Neural progenitor cell (in vitro differentiated cells): ENCODE measurements around the gene IFNA7. TPM values are rescaled to one million over a fixed set of nuclear protein-coding genes. Genes with fewer than 3 reads are reported as not detected.
"Not testable (repeated sequence)": the region's sequence is repeated elsewhere in the genome, so short reads cannot be mapped to it uniquely, and the experiment has no call there.

Experiments used
- DNase-seq: peaks from one replicate; pipeline ENCODE4 v3.0.0-alpha.2; 2016; ENCODE audit warnings: low spot score
- H2AFZ ChIP-seq: fragments of 200-600 bp; sonication (generic); replicated peaks from 2 replicates; pipeline ENCODE4 v1.6.1; 2016; ENCODE audit warnings: antibody characterized with exemption
- H3F3A ChIP-seq: fragments of 200-600 bp; sonication (generic); 2 replicates; pipeline ENCODE4 v1.6.1; 2016; ENCODE audit warnings: antibody characterized with exemption, low read depth
- H3K27ac ChIP-seq: fragments of 200-600 bp; sonication (generic); 2 replicates; pipeline ENCODE4 v1.5.1; 2016; ENCODE audit warnings: mild to moderate bottlenecking
- H3K27me3 ChIP-seq: fragments of 200-600 bp; sonication (generic); 2 replicates; pipeline ENCODE4 v1.6.1; 2016; ENCODE audit warnings: mild to moderate bottlenecking, moderate library complexity
- H3K36me3 ChIP-seq: fragments of 200-600 bp; sonication (generic); 2 replicates; pipeline ENCODE4 v1.5.1; 2016
- H3K4me1 ChIP-seq: fragments of 200-600 bp; sonication (generic); 2 replicates; pipeline ENCODE4 v1.6.1; 2016; ENCODE audit warnings: mixed run types
- H3K4me2 ChIP-seq: fragments of 200-600 bp; sonication (generic); 2 replicates; pipeline ENCODE4 v1.6.1; 2016
- H3K4me3 ChIP-seq: fragments of 200-600 bp; sonication (generic); 2 replicates; pipeline ENCODE4 v1.5.1; 2016
- H3K79me2 ChIP-seq: fragments of 200-600 bp; sonication (generic); 2 replicates; pipeline ENCODE4 v1.6.1; 2016; ENCODE audit warnings: low read depth
- H3K9ac ChIP-seq: fragments of 200-600 bp; sonication (generic); 2 replicates; pipeline ENCODE4 v1.6.1; 2016
- H3K9me3 ChIP-seq: fragments of 200-600 bp; sonication (generic); 2 replicates; pipeline ENCODE4 v1.5.1; 2016; ENCODE audit warnings: low read depth
- H4K20me1 ChIP-seq: fragments of 200-600 bp; sonication (generic); 2 replicates; pipeline ENCODE4 v1.6.1; 2016; ENCODE audit warnings: low read depth
- H3K27ac Mint-ChIP-seq: 3 replicates; pipeline ENCODE4 v1.8.0; 2021; ENCODE audit warnings: mixed read lengths
- H3K27me3 Mint-ChIP-seq: 2 replicates; pipeline ENCODE4 v1.8.0; 2022; ENCODE audit warnings: low read depth, mild to moderate bottlenecking, inconsistent platforms, moderate library complexity, mixed read lengths; ENCODE audit not compliant: insufficient read depth
- H3K36me3 Mint-ChIP-seq: 3 replicates; pipeline ENCODE4 v1.8.0; 2021; ENCODE audit warnings: mixed read lengths
- H3K4me1 Mint-ChIP-seq: 3 replicates; pipeline ENCODE4 v1.8.0; 2021; ENCODE audit warnings: mixed read lengths
- H3K4me3 Mint-ChIP-seq: 3 replicates; pipeline ENCODE4 v1.8.0; 2021; ENCODE audit warnings: mild to moderate bottlenecking, moderate library complexity, mixed read lengths
- H3K9me3 Mint-ChIP-seq: 3 replicates; pipeline ENCODE4 v1.8.0; 2020; ENCODE audit warnings: mixed read lengths
- EZH2 ChIP-seq: fragments of 200-600 bp; sonication (generic); IDR thresholded peaks from 2 replicates; pipeline ENCODE4 v1.6.1; 2017; ENCODE audit warnings: antibody characterized with exemption, mild to moderate bottlenecking, moderate library complexity
- EZH2phosphoT487 ChIP-seq: fragments of 200-600 bp; sonication (generic); IDR thresholded peaks from 2 replicates; pipeline ENCODE4 v1.6.1; 2017; ENCODE audit warnings: antibody characterized with exemption
- total RNA-seq: library from RNA; depleted of rRNA; stranded (reverse); fragments of >200 nt; gene quantifications from 2 replicates; pipeline ENCODE4 v1.2.3, GENCODE V29; 2015; ENCODE audit warnings: low replicate concordance
- TF ChIP-seq, protein P1 (sequence below): fragments of 200-600 bp; sonication (generic); IDR thresholded peaks from 2 replicates; pipeline ENCODE4 v1.5.1; 2017; ENCODE audit warnings: antibody characterized with exemption, mild to moderate bottlenecking

IFNA7 gene
- total RNA-seq, 1 donor from 2014 or later, result not detected

DNA sequence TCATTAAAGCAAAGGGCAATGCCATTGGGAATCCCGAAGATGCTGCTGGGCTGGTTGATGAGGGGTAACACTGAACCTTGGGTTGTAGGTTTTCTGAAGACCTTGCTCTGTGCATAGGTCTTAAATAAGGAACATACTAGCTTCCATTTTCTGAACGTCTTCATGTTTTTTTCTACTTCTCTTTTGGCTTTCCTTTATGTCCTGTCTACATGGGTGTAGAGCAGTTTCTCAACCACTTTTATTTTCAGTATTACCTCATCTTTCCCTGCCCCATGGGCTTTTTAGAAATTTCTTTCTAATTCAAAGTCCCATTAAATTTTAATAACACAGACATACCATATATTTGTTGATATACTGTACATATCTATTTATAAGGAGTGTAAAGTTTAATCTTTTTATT is 37.9 kb upstream of the IFNA7 start, which contains the start of gene IFNA14:
IFNA14 (minus strand) TSS at position 95 of the 400 bp plus-strand sequence; CDS start at position 25, 70 bp downstream.
- no peaks in the 10 kb centered on the region for H3K9me3 Mint-ChIP-seq
- Histone ChIP-seq H3K79me2 (no peaks in the 10 kb centered on the region), H2AFZ (no peak within 1 kb of the TSS), H3K27me3 (peaks cover 38% of the 10 kb centered on the region), H3K9me3 (no peaks in the 10 kb centered on the region), H3K4me2 (no peak within 1 kb of the TSS), H3K27ac (no peak within 1 kb of the TSS), H3K4me3 (no peak within 1 kb of the TSS), H3K9ac (no peak within 1 kb of the TSS), H3K36me3 (no peaks in the 10 kb centered on the region), H3K4me1 (no peaks in the 10 kb centered on the region), H3F3A (no peaks in the 10 kb centered on the region), H4K20me1 (no peaks in the 10 kb centered on the region)
- no peaks in the 10 kb centered on the region for H3K27me3 Mint-ChIP-seq
- H3K4me1 Mint-ChIP-seq, result no peaks in the 10 kb centered on the region
- DNase-seq, result no peak
- H3K36me3 Mint-ChIP-seq, result no peaks in the 10 kb centered on the region
- TF ChIP-seq EZH2phosphoT487, result no peak
- TF ChIP-seq, protein P1, sequence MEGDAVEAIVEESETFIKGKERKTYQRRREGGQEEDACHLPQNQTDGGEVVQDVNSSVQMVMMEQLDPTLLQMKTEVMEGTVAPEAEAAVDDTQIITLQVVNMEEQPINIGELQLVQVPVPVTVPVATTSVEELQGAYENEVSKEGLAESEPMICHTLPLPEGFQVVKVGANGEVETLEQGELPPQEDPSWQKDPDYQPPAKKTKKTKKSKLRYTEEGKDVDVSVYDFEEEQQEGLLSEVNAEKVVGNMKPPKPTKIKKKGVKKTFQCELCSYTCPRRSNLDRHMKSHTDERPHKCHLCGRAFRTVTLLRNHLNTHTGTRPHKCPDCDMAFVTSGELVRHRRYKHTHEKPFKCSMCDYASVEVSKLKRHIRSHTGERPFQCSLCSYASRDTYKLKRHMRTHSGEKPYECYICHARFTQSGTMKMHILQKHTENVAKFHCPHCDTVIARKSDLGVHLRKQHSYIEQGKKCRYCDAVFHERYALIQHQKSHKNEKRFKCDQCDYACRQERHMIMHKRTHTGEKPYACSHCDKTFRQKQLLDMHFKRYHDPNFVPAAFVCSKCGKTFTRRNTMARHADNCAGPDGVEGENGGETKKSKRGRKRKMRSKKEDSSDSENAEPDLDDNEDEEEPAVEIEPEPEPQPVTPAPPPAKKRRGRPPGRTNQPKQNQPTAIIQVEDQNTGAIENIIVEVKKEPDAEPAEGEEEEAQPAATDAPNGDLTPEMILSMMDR, result no peak
- no peak for TF ChIP-seq EZH2
- no peak within 1 kb of the TSS for H3K27ac Mint-ChIP-seq
- no peak within 1 kb of the TSS for H3K4me3 Mint-ChIP-seq

DNA sequence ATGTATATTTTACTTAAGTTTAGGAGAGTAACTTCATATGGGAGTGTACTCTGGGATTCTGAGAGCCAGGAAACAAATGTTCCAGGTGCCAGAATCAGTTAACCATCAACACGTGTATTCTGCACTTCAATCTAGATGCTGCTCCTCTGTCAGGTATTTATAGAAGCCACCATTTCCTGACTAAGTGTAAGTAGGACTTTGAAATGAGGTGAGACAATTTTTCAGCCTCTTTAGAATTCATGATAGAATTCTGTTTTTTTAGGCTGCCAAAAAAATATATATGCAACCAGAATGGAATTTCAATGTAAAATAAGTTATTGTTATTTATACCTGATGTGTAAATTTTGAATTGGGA is 34.3 kb upstream of the IFNA7 start:
- not testable (repeated sequence) for H3K36me3 Mint-ChIP-seq, H3F3A ChIP-seq, H3K4me2 ChIP-seq, H3K9me3 ChIP-seq, H3K4me3 Mint-ChIP-seq, H3K27ac Mint-ChIP-seq, H3K27ac ChIP-seq, H3K9ac ChIP-seq, H3K9me3 Mint-ChIP-seq, H3K4me1 ChIP-seq, H3K4me3 ChIP-seq, DNase-seq, H3K79me2 ChIP-seq, H3K36me3 ChIP-seq, H4K20me1 ChIP-seq, H3K4me1 Mint-ChIP-seq, H3K27me3 Mint-ChIP-seq
- Histone ChIP-seq H2AFZ (peak overlapping the region; percentile 35), H3K27me3 (peaks cover 27% of the 10 kb centered on the region)

DNA sequence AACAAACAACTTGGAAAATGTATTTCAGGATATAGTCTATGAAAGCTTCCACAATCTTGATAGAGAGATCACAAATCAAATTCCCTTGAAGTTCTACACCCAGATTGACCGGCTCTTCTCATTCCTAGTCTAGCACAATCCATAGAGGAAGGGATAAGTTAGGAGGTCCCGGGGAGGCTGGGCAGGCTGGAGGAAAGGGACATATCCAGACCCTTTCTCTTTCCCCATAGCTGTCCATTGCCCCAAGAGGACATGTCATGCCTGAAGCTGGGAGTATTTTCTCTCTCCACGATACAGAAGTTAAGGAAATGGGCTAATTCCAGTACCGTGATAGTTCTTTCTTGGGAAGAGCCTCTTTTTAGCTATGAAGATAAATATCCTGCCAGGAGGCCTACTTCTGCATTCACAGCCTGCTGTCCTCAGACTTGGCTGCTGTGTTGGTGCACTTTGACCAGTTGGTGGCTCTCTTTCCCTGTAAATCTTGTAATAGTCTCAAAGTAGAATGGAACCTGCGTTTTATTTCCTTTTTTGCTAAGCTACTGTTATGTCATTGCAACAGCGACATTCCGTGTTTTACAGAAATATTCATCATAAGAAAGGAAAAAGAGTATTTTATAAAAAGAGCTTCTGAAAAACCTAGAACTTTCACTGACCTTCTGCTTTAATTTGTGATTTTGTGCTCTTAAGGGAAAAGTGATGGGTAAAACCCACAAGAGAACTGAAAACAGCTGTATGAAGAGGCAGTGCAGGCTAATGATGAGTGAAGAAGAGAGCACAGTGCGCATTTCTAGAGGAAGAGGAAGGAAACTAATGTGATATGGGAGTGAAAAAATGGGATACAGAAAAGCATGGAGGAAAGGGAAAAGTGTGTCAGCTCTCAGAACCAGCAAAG is 33.7 kb upstream of the IFNA7 start:
- Histone ChIP-seq H2AFZ (peak overlapping the region; percentile 35), H3K27me3 (peaks cover 21% of the 10 kb centered on the region)
- not testable (repeated sequence) for H3K79me2 ChIP-seq, H3K27ac ChIP-seq, H3K9me3 ChIP-seq, H3K27ac Mint-ChIP-seq, H3K4me3 ChIP-seq, H3K36me3 ChIP-seq, H3K4me1 Mint-ChIP-seq, H4K20me1 ChIP-seq, H3K9me3 Mint-ChIP-seq, H3K27me3 Mint-ChIP-seq, H3K9ac ChIP-seq, H3K4me1 ChIP-seq, H3K4me2 ChIP-seq, H3F3A ChIP-seq, H3K4me3 Mint-ChIP-seq, H3K36me3 Mint-ChIP-seq
- TF ChIP-seq, protein P1, result peak; percentile 70
- peak; percentile 66 for DNase-seq

DNA sequence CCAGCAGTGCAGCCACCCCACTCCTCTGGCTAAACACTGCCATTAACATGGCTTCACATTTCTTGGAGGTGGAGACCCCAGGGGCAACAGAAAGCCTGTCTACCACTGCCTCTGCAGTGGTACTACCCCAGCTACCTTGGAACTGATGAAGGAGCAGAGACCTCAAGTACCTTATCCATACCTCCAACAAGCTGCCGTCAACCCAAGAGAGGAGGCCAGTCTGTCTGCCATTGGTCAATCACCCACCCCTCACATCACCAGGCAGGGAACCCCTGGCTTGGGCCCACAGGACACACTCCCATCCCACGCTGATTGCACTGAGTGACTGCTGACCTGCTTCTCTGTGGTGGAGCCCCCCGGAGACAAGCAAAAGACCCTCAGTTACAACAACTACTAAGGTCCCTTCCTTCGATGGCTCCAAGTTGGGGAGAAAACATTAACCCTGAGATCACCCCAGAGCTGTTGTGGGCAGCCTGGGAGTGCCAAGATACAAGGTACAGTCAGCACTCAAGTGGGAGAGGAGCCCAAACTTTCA is 32.2 kb upstream of the IFNA7 start:
- DNase-seq, result no peak
- Mint-ChIP-seq H3K27ac (no peak overlapping the region), H3K27me3 (peaks cover 4% of the 10 kb centered on the region), H3K4me3 (no peak overlapping the region), H3K36me3 (no peaks in the 10 kb centered on the region), H3K9me3 (no peaks in the 10 kb centered on the region), H3K4me1 (no peaks in the 10 kb centered on the region)
- no peak overlapping the region for H3K27ac ChIP-seq
- TF ChIP-seq, protein P1, result no peak
- TF ChIP-seq EZH2phosphoT487 (no peak), EZH2 (no peak)
- H3K79me2 ChIP-seq, result no peaks in the 10 kb centered on the region
- H3K4me2 ChIP-seq, result no peak overlapping the region
- no peaks in the 10 kb centered on the region for H3K9me3 ChIP-seq
- no peaks in the 10 kb centered on the region for H3K4me1 ChIP-seq
- H3K4me3 ChIP-seq, result no peak overlapping the region
- H2AFZ ChIP-seq, result no peak overlapping the region
- H3K9ac ChIP-seq, result no peak overlapping the region
- no peaks in the 10 kb centered on the region for H4K20me1 ChIP-seq
- H3K27me3 ChIP-seq, result peaks cover 18% of the 10 kb centered on the region
- no peaks in the 10 kb centered on the region for H3F3A ChIP-seq
- no peaks in the 10 kb centered on the region for H3K36me3 ChIP-seq
